ENCODE results near the gene MRAP.
"Not testable (repeated sequence)": the region's sequence is repeated elsewhere in the genome, so short reads cannot be mapped to it uniquely, and the experiment has no call there.

The MRAP gene

GRCh38 chr21:32300117-32300681 is 1.5 kb downstream of the MRAP start:
- no peak for DNase-seq

GRCh38 chr21:32301596-32301995 is 2.9 kb downstream of the MRAP start:
- no peak for DNase-seq

- DNase-seq = no peak
Observed at GRCh38 chr21:32302560-32302959, 3.9 kb downstream of the MRAP start.

GRCh38 chr21:32303385-32303784 is 4.7 kb downstream of the MRAP start:
- DNase-seq = no peak

GRCh38 chr21:32304998-32305397 is 6.3 kb downstream of the MRAP start:
- no peak for DNase-seq

GRCh38 chr21:32306021-32306780 is 7.5 kb downstream of the MRAP start:
- no peak for DNase-seq

GRCh38 chr21:32307706-32308105 is 9.1 kb downstream of the MRAP start:
- DNase-seq = no peak

- no peak for DNase-seq
Observed at GRCh38 chr21:32308696-32309095, 10.0 kb downstream of the MRAP start.

GRCh38 chr21:32309906-32310460 is 11.3 kb downstream of the MRAP start:
- DNase-seq = no peak

- DNase-seq = not testable (repeated sequence)
Observed at GRCh38 chr21:32310976-32311375, 12.3 kb downstream of the MRAP start.

- DNase-seq = no peak
Observed at GRCh38 chr21:32311621-32312020, 13.0 kb downstream of the MRAP start.

GRCh38 chr21:32312326-32312725 is 13.7 kb downstream of the MRAP start:
- DNase-seq = no peak

GRCh38 chr21:32312976-32313375 is 14.3 kb downstream of the MRAP start:
- DNase-seq = no peak

- DNase-seq = no peak
Observed at GRCh38 chr21:32314806-32315205, 16.2 kb downstream of the MRAP start.

GRCh38 chr21:32315511-32316281 is 17.0 kb downstream of the MRAP start:
- DNase-seq = no peak

- DNase-seq = no peak
Observed at GRCh38 chr21:32316361-32317215, 17.9 kb downstream of the MRAP start.

GRCh38 chr21:32317726-32318125 is 19.1 kb downstream of the MRAP start:
- no peak for DNase-seq

GRCh38 chr21:32319012-32319411 is 20.4 kb downstream of the MRAP start:
- DNase-seq = no peak

GRCh38 chr21:32320059-32320458 is 21.4 kb downstream of the MRAP start:
- no peak for DNase-seq

- DNase-seq = no peak
Observed at GRCh38 chr21:32320726-32321125, 22.1 kb downstream of the MRAP start.

GRCh38 chr21:32321480-32321879 is 22.8 kb downstream of the MRAP start:
- DNase-seq = no peak

- no peak for DNase-seq
Observed at GRCh38 chr21:32322103-32322502, 23.4 kb downstream of the MRAP start.

- DNase-seq = no peak
Observed at GRCh38 chr21:32322676-32323075, 24.0 kb downstream of the MRAP start.

Measured in RPMI8226 (cell line).